Activated CD4-positive, alpha-beta T cell treated with anti-CD3 and anti-CD28 coated beads, Interleukin-2, Interleukin-4, amounts not matched to agents 100 ng/mL and 50 ng/mL, durations not matched to agents 16 hours and 8 hours (primary cell): Measurements from ENCODE around the gene EPM2A.
"Not testable (repeated sequence)": the region's sequence is repeated elsewhere in the genome, so short reads cannot be mapped to it uniquely, and the experiment has no call there.

Source experiments
- DNase-seq: peaks from one replicate; pipeline ENCODE4 v3.0.0-alpha.2; 2020; ENCODE audit warnings: low spot score

EPM2A gene

GRCh38 chr6:145729887-145730286 is 5.4 kb downstream of the EPM2A start:
- no peak for DNase-seq

- DNase-seq: no peak
Observed at GRCh38 chr6:145728444-145729385, 6.6 kb downstream of the EPM2A start.

DNA sequence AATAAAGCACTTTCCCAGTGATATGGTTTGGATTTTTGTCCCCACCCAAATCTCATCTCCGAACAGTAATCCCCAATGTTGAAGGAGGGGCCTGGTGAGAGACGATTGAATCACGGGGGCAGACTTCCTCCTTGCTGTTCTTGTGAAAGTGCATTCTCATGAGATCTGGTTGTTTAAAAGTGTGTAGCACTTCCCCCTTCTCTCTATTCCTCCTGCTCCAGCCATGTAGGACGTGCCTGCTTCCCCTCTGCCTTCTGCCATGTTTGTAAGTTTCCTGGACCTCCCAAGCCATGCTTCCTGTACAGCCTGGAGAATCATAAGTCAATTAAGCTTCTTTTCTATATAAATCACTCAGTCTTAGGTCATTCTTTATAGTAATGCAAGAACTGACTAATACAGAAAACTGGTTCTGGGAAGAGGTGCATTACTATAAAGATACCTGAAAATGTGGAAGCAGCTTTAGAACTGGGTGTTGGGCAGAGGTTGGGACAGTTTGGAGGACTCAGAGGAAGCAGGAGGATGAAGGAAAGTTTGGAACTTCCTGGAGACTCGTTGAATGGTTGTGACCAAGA is 7.4 kb downstream of the EPM2A start:
- no peak for DNase-seq

- DNase-seq: no peak
Observed at GRCh38 chr6:145725570-145725969, 9.8 kb downstream of the EPM2A start.

DNA sequence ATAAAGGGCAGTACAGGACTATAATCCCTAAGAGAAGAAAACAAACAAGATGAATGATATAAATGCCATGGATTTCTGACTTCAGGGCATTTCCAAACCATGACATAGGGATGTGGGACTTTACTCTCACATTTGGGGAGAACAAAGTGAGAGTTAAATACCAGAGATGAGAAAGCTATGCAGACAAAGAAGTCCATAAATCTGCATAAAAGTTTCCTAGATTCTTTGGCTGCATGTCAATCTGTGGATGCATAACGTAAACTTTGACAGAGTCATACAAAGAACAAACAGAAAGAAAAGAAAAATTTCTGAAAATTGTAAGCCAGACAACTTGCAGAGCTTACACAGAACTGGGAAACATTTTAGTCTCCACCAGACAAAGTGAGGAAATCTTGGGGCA is 11.7 kb downstream of the EPM2A start:
- no peak for DNase-seq

DNA sequence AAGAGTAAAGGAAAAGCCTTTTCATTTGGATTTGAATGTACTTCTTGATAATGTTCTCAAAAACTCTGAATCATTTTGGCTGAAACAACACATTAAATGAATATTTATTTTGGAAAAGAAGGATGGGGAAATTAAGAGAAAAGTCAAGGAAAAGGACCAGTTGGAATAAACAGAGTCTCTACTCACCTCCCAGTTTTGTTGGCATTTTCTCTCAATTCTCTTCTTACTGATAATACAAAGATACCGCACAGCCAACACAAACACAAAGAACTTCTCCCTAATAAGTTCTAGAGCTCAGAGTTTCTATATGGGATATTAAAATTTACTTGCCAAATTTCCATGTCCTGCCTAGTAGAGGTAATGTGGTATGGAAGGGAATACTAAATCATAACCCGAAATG is 13.1 kb downstream of the EPM2A start:
- no peak for DNase-seq

GRCh38 chr6:145721144-145721543 is 14.2 kb downstream of the EPM2A start:
- DNase-seq: no peak

- DNase-seq: no peak
Observed at GRCh38 chr6:145715426-145715825, 19.9 kb downstream of the EPM2A start.

DNA sequence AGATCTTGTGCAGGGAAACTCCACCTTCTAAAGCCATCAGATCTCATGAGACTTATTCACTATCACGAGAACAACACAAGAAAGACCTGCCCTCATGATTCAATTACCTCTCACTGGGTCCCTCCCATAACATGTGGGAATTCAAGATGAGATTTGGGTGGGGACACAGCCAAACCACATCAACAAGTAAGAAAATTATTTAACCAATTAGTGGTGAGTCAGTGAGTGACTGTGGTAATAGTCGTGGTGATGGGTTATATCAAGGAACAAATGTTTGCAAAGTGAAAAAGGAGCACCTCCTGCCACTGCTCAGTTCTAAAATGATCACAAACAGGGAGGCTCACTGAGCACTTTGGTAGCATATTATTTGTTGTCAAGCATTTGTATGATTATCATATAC is 20.6 kb downstream of the EPM2A start:
- DNase-seq: no peak

- no peak for DNase-seq
Observed at GRCh38 chr6:145713773-145714172, 21.5 kb downstream of the EPM2A start.

- no peak for DNase-seq
Observed at GRCh38 chr6:145711372-145711771, 23.9 kb downstream of the EPM2A start.

DNA sequence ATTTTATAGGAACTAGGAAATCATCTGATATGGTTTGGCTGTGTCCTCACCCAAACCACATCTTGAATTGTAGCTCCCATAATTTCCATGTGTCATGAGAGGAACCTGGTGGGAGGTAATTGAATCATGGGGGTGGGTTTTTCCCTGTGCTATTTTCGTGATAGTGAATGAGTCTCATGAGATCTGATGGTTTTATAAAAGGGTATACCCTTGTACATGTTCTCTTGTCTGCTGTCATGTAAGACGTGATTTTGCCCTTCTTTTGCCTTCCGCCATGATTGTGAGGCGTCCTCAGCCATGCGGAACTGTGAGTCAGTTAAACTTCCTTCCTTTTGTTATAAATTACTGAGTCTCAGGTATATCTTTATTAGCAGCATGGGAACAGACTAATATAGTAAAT is 27.9 kb downstream of the EPM2A start:
- DNase-seq: no peak

GRCh38 chr6:145705561-145705960 is 29.8 kb downstream of the EPM2A start:
- DNase-seq: no peak

DNA sequence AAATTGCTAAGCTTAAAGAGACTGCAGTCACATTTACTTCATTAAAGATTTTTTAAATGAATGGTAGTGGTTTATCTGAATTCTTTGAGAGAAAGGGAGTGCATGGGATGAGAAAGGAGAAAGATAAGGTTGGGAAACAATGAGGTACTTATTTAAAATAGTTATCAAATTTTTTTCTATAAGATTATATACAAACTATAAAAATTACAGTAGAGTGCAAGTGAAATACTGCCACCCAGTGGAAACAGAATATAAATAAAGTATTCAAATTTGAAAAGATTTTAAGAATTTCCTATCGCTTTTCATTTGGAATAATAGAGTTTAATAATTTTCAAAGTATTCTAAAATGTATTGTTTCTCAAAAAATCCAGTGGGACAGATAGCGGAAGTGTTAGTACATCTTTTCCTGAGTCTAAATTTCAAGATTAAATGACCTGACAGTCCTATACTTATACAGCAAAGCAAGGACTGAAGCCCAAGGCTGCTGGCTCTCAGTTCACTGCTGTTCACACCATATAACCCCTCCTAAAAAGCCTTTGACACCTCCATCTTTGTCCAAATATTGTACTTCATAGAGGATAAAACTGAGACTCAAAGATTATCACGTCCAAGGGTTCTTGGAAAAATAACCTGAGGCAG is 31.1 kb downstream of the EPM2A start:
- no peak for DNase-seq

DNA sequence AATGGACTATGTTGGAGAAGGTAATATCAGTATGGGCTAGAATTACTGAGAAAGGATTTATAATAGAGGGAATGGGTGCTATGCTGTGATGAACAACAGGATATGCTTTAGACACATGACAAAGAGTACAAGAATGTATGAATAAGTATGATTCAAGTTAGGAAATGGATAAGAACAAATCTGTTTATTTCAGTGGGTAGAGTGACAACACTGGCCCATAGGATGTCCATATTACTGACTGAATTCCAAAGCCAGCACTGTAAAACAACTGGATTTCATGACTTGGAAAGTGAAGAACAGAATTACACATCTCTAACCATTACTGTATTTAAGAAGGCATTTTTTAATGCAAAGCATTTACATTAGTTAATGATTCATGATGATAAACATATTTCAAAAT is 35.9 kb downstream of the EPM2A start:
- DNase-seq: no peak

- not testable (repeated sequence) for DNase-seq
Observed at GRCh38 chr6:145697401-145697800, 37.9 kb downstream of the EPM2A start.

DNA sequence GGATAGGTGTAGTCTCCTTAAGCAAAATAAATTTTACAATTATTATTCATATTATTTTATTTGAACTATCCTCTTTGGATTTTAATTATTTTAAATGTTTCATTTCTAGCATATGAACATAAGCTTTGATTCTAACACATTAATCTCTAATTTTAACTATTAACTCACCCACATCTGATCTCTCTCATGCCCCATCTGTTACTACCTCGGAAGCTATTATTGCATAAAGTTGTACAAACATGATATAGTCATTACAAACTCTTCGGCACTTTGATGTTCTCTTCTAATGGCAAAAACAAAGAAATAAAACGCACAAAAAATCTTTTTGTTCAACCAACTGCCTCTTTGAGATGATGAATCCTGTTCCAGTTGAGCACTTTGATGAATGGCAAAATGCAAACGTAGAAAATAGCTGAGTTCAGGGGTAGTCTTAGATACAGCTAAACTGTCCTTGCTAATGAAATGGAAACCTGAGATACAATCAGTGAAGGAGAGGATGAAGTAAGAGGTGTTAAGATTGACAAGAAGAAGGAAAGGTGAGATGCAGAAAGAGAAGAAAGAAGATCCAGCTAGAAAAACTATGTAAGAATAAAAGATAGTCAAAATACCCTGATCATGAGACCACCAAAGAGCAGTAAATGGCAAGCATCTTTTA is 41.1 kb downstream of the EPM2A start:
- DNase-seq: no peak

- no peak for DNase-seq
Observed at GRCh38 chr6:145690969-145691368, 44.4 kb downstream of the EPM2A start.

DNA sequence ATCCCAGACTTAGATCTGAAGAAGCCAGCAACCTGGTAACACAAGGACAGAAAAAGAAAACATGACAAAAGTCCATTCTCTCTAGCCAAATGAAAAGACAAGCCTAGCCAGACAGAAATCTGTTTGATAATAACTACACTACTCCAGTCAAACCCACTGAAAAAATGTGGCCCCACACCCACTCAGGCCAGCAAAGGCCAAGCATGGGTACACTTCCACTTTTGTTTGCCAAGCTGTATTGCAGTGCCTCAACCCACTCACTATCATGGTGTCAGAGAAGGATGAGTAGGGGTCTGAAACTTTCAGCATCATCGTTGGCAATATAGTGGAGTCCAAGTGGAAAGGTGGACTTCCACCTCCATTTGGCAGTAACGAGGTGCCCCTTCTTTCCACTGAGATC is 45.8 kb downstream of the EPM2A start:
- DNase-seq: no peak

GRCh38 chr6:145688493-145688905 is 46.8 kb downstream of the EPM2A start:
- DNase-seq: no peak

GRCh38 chr6:145685932-145686331 is 49.4 kb downstream of the EPM2A start:
- no peak for DNase-seq

DNA sequence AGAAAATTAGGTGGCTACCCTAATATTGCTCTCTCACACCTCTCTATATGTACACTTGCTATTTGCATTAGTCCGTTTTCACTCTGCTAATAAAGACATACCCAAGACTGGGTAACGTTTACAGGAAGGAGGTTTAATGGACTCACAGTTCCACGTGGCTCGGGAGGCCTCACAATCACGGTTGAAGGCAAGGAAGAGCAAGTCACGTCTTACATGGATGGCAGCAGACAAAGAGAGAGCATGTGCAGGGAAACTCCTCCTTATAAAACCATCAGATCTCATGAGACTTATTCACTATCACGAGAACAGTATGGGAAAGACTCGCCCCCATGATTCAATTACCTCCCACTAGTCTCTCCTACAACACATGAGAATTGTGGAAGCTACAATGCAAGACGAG is 53.4 kb downstream of the EPM2A start:
- DNase-seq: no peak

DNA sequence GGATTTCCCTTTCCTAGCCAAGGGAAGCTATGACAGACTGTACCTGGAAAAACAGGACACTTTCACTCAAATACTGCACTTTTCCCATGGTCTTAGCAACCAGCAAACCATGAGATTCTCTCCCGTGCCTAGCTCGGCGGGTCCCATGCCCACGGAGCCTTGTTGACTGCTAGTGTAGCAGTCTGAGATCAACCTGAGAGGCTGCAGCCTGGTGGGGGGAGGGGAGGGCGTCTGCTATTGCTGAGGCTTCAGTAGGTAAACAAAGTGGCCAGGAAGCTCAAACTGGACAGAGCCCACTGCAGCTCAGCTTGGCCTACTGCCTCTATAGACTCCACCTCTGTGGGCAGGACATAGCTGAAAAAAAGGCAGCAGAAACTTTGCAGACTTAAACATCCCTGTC is 61.8 kb downstream of the EPM2A start:
- no peak for DNase-seq
